ENCODE measurements around the gene CDC42BPB. TPM values are rescaled to one million over a fixed set of nuclear protein-coding genes. Genes with fewer than 3 reads are reported as not detected.

CDC42BPB gene
- total RNA-seq, 4 donors from 2014 or later = 105 to 178 (median 107) TPM

DNA sequence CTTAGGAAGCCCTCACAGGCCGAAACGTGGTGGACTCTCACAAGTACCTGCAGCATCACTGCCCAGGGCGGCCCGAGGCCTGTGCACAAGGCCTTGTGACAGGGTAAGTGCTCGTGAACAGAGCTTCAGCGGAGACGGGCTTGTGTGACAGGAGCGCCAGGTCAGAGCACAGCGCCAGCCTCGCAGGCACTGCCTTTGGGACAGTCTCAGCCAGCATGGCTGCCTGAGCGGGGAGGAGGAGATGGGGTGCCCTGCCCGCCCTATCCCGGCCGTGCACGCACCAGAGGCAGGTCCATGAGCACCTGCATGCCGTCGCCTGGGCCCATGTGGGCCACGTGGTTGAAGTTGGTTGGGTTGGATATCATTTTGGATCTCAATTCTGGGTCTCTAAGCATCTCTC lies 118.0 kb downstream of the CDC42BPB start:
- Histone ChIP-seq H3K27ac (no peak overlapping the region), H3K27me3 (no peaks in the 10 kb centered on the region), H3K4me1 (peaks cover 12% of the 10 kb centered on the region), H3K4me3 (no peak overlapping the region), H3K9me3 (no peaks in the 10 kb centered on the region), H3K36me3 (peaks cover 67% of the 10 kb centered on the region)
- no peak for TF ChIP-seq EP300 (IDR thresholded peaks at IDR 0.05)
- TF ChIP-seq POLR2A (IDR thresholded peaks at IDR 0.05) = no peak
- TF ChIP-seq, protein P1, sequence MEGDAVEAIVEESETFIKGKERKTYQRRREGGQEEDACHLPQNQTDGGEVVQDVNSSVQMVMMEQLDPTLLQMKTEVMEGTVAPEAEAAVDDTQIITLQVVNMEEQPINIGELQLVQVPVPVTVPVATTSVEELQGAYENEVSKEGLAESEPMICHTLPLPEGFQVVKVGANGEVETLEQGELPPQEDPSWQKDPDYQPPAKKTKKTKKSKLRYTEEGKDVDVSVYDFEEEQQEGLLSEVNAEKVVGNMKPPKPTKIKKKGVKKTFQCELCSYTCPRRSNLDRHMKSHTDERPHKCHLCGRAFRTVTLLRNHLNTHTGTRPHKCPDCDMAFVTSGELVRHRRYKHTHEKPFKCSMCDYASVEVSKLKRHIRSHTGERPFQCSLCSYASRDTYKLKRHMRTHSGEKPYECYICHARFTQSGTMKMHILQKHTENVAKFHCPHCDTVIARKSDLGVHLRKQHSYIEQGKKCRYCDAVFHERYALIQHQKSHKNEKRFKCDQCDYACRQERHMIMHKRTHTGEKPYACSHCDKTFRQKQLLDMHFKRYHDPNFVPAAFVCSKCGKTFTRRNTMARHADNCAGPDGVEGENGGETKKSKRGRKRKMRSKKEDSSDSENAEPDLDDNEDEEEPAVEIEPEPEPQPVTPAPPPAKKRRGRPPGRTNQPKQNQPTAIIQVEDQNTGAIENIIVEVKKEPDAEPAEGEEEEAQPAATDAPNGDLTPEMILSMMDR (IDR thresholded peaks at IDR 0.05) = no peak
- no peak for TF ChIP-seq POLR2AphosphoS5 (IDR thresholded peaks at IDR 0.05)
- 98% methylated on average over 18 of the region's 18 CpGs for WGBS
- DNase-seq (ENCODE audit: low spot score in 2 of 2) = peak in 1 of 2 donors; percentile 54

DNA sequence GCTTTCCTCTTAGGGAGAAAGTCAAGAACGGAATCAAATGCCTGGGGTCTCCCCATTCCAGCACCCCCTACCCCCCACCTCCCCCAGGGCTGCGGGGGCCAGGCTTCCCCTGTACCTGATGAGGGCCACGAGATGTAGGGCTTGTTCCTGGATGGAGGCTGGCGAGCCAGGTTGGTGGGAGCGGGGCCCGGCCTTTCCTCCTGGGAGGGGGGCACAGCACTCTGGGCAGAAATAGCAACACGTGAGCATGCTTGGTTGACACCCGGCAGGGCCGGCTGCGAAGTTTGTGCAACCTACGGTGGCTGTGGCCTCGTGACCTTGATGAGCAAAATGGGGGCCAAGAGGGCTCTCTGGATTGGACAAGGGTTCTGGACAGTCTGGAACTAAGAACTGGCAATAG lies 119.2 kb downstream of the CDC42BPB start:
- Histone ChIP-seq H3K9me3 (no peaks in the 10 kb centered on the region), H3K27me3 (no peaks in the 10 kb centered on the region), H3K4me1 (peaks cover 12% of the 10 kb centered on the region), H3K27ac (no peak overlapping the region), H3K36me3 (peaks cover 67% of the 10 kb centered on the region), H3K4me3 (no peak overlapping the region)
- 90% methylated on average over 4 of the region's 12 CpGs for WGBS
- no peak for DNase-seq (ENCODE audit: low spot score in 2 of 2)
- TF ChIP-seq POLR2A (IDR thresholded peaks at IDR 0.05) (no peak), POLR2AphosphoS5 (IDR thresholded peaks at IDR 0.05) (no peak), EP300 (IDR thresholded peaks at IDR 0.05) (no peak)
- TF ChIP-seq, protein P1 (IDR thresholded peaks at IDR 0.05) = no peak

DNA sequence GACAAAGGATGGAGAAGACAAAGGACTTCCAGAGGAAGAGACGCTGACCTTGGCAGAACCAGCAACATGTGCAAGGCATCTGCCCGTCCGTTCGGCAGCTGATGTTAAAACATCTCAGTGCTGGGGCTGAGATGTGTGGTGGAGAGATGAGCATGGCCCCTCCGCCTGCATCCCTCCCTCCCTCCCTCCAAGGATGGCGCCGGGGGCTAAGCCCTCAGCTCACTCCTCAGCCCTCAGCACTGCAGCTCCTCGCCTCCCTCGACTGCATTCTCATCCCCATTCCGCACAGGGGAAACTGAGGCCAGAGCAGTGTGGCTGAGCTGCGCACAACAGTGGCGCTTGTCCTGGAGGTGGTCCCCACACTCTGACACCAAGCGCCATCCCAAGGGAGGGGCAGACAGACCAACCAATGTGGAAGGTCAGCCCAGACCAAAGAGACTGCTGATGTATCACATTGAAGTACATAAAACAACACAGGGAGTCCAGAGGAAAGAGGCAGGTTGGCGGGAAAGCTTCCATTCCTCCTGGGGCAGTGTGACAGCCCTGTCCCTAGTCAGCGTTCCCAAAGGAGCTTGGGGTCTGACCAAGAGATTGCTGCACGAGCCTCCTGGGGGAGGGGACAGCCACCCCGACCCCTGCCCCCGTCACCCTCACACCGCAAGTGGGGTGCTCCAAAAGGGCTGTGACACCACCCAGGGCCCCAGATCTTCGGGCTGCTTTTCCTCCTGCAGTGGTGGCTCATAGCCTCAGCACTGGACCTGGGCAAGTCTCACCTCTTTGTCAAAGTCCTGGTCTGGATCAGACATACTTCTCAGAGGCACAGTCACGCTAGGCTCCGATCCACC lies 119.8 kb downstream of the CDC42BPB start:
- no peak overlapping the region for H3K27ac ChIP-seq
- DNase-seq (ENCODE audit: low spot score in 2 of 2) = peak in 1 of 2 donors; percentile 54
- TF ChIP-seq, protein P1 (IDR thresholded peaks at IDR 0.05) = no peak
- no peak for TF ChIP-seq POLR2AphosphoS5 (IDR thresholded peaks at IDR 0.05)
- TF ChIP-seq EP300 (IDR thresholded peaks at IDR 0.05) = no peak
- TF ChIP-seq POLR2A (IDR thresholded peaks at IDR 0.05) = no peak
- 91% methylated on average over 11 of the region's 22 CpGs for WGBS
- H3K36me3 ChIP-seq = peaks cover 67% of the 10 kb centered on the region
- H3K9me3 ChIP-seq = no peaks in the 10 kb centered on the region
- peaks cover 12% of the 10 kb centered on the region for H3K4me1 ChIP-seq
- H3K27me3 ChIP-seq = no peaks in the 10 kb centered on the region
- H3K4me3 ChIP-seq = no peak overlapping the region

DNA sequence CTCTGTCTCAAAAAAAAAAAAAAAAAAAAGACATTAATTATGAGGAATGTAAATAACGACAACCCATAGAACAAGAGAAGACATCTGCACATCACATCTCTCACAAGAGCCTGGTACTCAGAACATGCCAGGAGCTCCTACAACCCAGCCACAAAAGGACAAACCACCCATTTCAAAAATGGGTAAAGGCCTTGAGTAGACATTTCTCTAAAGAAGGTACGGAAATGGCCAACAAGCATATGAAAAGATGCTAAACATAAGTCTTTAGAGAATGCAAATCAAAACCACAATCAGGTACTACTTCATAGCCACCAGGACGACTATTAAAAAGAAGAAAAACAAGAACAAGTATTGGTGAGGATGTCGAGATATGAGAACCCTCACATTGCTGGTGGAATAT lies 121.6 kb downstream of the CDC42BPB start:
- TF ChIP-seq POLR2A (IDR thresholded peaks at IDR 0.05) (no peak), EP300 (IDR thresholded peaks at IDR 0.05) (no peak), POLR2AphosphoS5 (IDR thresholded peaks at IDR 0.05) (no peak)
- TF ChIP-seq, protein P1 (IDR thresholded peaks at IDR 0.05) = no peak
- Histone ChIP-seq H3K27me3 (no peaks in the 10 kb centered on the region), H3K4me1 (peaks cover 5% of the 10 kb centered on the region), H3K4me3 (no peak overlapping the region), H3K27ac (no peak overlapping the region), H3K9me3 (no peaks in the 10 kb centered on the region), H3K36me3 (peaks cover 57% of the 10 kb centered on the region)
- DNase-seq (ENCODE audit: low spot score in 2 of 2) = no peak
- 87% methylated on average over 4 of the region's 4 CpGs for WGBS

DNA sequence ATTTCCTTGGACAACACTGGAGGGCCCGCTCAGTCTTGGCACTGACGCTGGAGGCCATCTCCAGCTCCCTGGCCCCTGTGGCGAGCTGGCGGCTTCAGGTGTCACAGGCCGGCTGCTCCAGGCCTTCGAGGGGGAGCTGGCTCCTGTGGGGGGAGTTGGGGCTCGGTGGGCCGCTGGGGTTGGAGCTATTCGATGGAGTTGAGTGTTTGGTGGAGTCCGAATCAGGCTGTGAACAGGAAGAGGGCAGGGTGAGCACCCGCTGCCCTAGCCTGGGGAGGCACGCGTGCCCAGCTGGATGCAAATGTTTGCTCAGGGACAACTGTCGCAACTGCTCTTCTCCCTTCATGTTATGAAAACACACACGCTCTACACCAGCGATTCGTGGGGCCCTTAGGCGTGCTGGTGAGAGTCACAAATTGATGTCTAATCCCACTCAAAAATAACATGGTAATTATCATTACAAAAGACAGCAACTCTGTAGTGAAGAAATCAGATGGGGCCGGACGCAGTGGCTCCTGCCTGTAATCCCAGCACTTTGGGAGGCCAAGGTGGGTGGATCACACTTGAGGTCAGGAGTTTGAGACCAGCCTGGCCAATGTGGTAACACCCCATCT lies 123.6 kb downstream of the CDC42BPB start:
- peaks cover 40% of the 10 kb centered on the region for H3K36me3 ChIP-seq
- TF ChIP-seq EP300 (IDR thresholded peaks at IDR 0.05) (no peak), POLR2A (IDR thresholded peaks at IDR 0.05) (no peak), POLR2AphosphoS5 (IDR thresholded peaks at IDR 0.05) (no peak)
- TF ChIP-seq, protein P1 (IDR thresholded peaks at IDR 0.05) = no peak

More for the DNA sequence above, 123.6 kb downstream of the CDC42BPB start:
- Histone ChIP-seq H3K27ac (no peak overlapping the region), H3K4me3 (no peak overlapping the region), H3K27me3 (peaks cover 19% of the 10 kb centered on the region), H3K9me3 (no peaks in the 10 kb centered on the region), H3K4me1 (peaks cover 20% of the 10 kb centered on the region)
- 95% methylated on average over 14 of the region's 20 CpGs for WGBS
- DNase-seq (ENCODE audit: low spot score in 2 of 2) = peak in 1 of 2 donors; percentile 57

Data from suprapubic skin (tissue), 4 donors.